Measurements from ENCODE around the gene PRSS27. TPM values are rescaled to one million over a fixed set of nuclear protein-coding genes. Genes with fewer than 3 reads are reported as not detected.

Gene PRSS27
- total RNA-seq, 2 donors from 2014 or later: 0.15 to 0.56 TPM

GRCh38 chr16:2706085-2706484 is 13.9 kb downstream of the PRSS27 start:
- TF ChIP-seq, protein P1, sequence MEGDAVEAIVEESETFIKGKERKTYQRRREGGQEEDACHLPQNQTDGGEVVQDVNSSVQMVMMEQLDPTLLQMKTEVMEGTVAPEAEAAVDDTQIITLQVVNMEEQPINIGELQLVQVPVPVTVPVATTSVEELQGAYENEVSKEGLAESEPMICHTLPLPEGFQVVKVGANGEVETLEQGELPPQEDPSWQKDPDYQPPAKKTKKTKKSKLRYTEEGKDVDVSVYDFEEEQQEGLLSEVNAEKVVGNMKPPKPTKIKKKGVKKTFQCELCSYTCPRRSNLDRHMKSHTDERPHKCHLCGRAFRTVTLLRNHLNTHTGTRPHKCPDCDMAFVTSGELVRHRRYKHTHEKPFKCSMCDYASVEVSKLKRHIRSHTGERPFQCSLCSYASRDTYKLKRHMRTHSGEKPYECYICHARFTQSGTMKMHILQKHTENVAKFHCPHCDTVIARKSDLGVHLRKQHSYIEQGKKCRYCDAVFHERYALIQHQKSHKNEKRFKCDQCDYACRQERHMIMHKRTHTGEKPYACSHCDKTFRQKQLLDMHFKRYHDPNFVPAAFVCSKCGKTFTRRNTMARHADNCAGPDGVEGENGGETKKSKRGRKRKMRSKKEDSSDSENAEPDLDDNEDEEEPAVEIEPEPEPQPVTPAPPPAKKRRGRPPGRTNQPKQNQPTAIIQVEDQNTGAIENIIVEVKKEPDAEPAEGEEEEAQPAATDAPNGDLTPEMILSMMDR (IDR thresholded peaks at IDR 0.05): no peak
- intact Hi-C loops (cut with DNase I): no loop called here
- no peaks in the 10 kb centered on the region for H3K27me3 ChIP-seq
- H3K9me3 ChIP-seq: no peaks in the 10 kb centered on the region
- H3K4me1 ChIP-seq: no peaks in the 10 kb centered on the region
- H3K27ac ChIP-seq: no peak overlapping the region
- H3K36me3 ChIP-seq: peaks cover 21% of the 10 kb centered on the region
- no peak for DNase-seq
- H3K9ac ChIP-seq (ENCODE audit: low read depth in 2 of 2, low read length in 2 of 2): no peak overlapping the region
- no peak overlapping the region for H3K4me3 ChIP-seq

DNA sequence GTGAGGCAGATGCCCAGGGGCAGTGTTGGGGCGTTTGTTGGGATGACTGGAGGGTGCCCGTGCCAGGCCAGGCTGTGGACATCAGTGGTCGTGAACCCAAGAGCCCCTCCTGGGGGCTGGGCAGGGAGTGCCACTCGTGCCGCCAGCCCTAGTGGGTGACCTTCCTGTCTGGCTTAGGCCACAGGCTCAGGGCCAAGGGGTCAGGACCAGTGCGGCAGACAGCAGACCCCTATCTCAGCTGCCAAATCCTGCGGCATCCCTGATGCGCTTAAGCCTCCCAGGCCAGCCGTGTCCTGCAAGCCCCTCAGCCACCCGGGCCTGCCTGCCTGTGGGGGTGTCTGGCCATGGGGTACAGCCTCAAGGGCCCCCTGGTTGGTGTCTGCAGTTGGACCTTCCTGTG is 14.7 kb downstream of the PRSS27 start:
- no peaks in the 10 kb centered on the region for H3K9me3 ChIP-seq
- no peak overlapping the region for H3K9ac ChIP-seq (ENCODE audit: low read depth in 2 of 2, low read length in 2 of 2)
- peaks cover 21% of the 10 kb centered on the region for H3K36me3 ChIP-seq
- no peak overlapping the region for H3K27ac ChIP-seq
- DNase-seq: no peak
- no peaks in the 10 kb centered on the region for H3K27me3 ChIP-seq
- no peak overlapping the region for H3K4me3 ChIP-seq
- H3K4me1 ChIP-seq: no peaks in the 10 kb centered on the region
- intact Hi-C loops (cut with DNase I): no loop called here
- TF ChIP-seq, protein P1 (IDR thresholded peaks at IDR 0.05): no peak

DNA sequence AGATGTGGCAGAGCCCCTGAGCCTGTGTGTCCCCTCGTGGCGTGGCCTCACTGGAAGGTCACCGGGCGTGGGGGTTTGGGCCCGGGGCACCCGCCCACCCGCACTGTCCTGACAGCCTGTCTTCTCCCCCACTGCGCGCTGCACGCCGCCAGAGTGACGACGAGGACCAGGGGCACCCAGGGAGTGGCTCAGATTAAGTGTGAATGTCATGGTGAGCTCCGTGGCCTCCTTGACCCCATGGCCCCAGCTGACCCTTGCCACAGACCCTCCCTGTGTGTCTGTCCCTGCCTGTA is 15.1 kb downstream of the PRSS27 start:
- no peaks in the 10 kb centered on the region for H3K4me1 ChIP-seq
- H3K36me3 ChIP-seq: peaks cover 21% of the 10 kb centered on the region
- TF ChIP-seq, protein P1 (IDR thresholded peaks at IDR 0.05): no peak
- intact Hi-C loops (cut with DNase I): no loop called here
- H3K27me3 ChIP-seq: no peaks in the 10 kb centered on the region
- no peak overlapping the region for H3K4me3 ChIP-seq
- no peak overlapping the region for H3K9ac ChIP-seq (ENCODE audit: low read depth in 2 of 2, low read length in 2 of 2)
- no peak overlapping the region for H3K27ac ChIP-seq
- DNase-seq: no peak
- H3K9me3 ChIP-seq: no peaks in the 10 kb centered on the region

DNA sequence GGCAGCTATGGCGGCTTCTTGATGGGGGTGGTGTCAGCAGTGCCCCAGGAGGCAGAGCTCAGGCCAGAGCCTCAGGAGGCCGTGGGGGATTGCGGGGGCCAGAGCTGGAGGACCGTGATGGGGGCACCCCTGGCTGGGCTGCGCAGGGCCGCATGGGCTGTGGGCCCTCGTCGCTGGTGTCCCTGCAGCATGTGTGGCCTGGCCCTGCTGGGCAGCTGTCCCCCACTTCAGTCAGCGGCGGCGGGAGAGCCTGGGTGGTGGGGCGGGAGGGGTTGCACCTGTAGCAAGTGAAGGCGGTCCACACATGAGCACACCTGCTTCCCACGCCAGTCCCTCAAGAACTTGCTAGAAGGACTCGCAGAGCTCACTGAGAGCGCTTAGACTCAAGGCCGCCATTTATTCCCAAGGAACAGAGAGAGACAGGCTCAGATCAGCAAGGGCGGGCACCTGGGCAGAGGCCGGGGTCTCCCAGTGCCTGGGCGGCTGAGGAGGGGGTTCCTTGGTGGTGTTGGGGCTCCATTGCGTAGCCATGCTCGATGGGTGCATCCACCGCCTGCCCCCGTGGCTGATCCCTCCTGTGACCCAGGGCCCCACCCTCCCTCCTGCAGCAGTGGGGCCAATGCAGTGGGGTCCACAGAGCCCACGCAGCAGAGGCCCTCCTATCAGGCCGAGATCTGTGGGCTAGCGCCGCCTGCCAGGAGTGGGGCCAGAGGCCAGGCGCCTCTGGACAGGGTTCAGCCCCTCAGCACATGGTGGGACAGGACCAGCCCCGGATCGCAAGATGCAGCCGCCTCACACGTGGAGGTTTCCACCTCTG is 15.7 kb downstream of the PRSS27 start:
- intact Hi-C loops (cut with DNase I): no loop called here
- Histone ChIP-seq H3K4me1 (no peaks in the 10 kb centered on the region), H3K4me3 (no peak overlapping the region), H3K27me3 (no peaks in the 10 kb centered on the region), H3K36me3 (peaks cover 21% of the 10 kb centered on the region), H3K9ac (ENCODE audit: low read depth in 2 of 2, low read length in 2 of 2) (no peak overlapping the region), H3K9me3 (no peaks in the 10 kb centered on the region), H3K27ac (no peak overlapping the region)
- TF ChIP-seq, protein P1 (IDR thresholded peaks at IDR 0.05): no peak
- no peak for DNase-seq

DNA sequence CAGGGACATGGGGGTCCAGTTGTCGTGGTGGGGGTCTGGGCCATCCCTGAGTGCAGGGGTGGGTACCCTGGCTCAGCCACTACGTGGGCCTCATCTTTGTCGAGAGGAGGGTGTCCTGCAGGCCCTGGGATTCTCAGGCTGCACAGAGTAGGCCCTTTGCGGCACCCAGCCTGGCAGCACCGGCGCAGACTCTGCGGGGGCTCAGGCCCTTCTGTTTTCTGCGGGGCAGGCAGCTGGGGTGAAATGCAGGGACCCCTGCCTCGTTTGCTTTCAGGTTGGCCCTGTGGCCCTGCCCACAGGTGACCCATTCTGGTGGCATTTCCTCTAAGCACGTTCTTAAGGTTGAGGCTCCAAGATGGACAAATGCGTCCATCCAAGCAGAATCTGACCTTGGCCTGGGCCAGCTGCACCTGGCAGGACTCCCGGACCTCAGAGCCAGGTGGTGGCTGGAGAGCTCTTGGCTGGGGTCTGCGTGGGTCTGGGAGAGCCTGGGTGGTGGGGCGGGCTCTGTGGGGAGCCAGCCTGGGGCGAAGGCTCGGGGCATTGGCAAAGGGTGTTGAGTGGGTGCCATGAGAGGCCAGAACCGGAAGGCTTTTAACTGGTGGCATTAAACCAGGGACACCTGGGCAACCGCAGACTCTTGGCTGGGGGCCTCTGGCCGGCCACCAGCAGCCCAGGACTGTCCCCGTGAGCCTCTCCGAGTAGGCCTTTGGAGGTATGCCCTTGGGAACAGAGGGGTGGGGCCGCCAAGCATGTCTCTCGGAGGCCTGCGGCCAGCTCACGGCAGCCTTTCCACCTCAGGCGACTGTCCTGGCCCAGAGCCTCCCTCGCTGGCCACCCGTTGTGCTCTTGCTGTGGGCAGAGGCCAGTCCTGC is 16.9 kb downstream of the PRSS27 start:
- no peak overlapping the region for H3K9ac ChIP-seq (ENCODE audit: low read depth in 2 of 2, low read length in 2 of 2)
- no peak overlapping the region for H3K27ac ChIP-seq
- no peaks in the 10 kb centered on the region for H3K27me3 ChIP-seq
- DNase-seq: no peak
- H3K9me3 ChIP-seq: no peaks in the 10 kb centered on the region
- intact Hi-C loops (cut with DNase I): no loop called here
- H3K4me1 ChIP-seq: no peaks in the 10 kb centered on the region
- H3K4me3 ChIP-seq: no peak overlapping the region
- TF ChIP-seq, protein P1 (IDR thresholded peaks at IDR 0.05): no peak
- H3K36me3 ChIP-seq: peaks cover 16% of the 10 kb centered on the region
